Fibroblast of villous mesenchyme (primary cell): ENCODE results near the gene MRPS10. TPM values are rescaled to one million over a fixed set of nuclear protein-coding genes. Genes with fewer than 3 reads are reported as not detected.

ENCODE experiments used
- DNase-seq: peaks from one replicate; pipeline ENCODE4 v3.0.0-alpha.2; 2010; ENCODE audit warnings: low read depth
- H3K4me3 ChIP-seq: 2 replicates; pipeline ENCODE4 v1.5.1; 2011; ENCODE audit warnings: low read depth, mild to moderate bottlenecking, low read length
- total RNA-seq: library from RNA; depleted of rRNA; stranded (reverse); fragments of >200 nt; gene quantifications from 2 replicates; pipeline ENCODE4 v1.2.3, GENCODE V29; 2012
- TF ChIP-seq, protein P1 (sequence below): IDR thresholded peaks from 2 replicates; pipeline ENCODE4 v1.5.1; 2012; ENCODE audit warnings: low read depth, mild to moderate bottlenecking, low read length; ENCODE audit not compliant: insufficient read depth

The MRPS10 gene
- total RNA-seq, 1 donor = 66.5 TPM

GRCh38 chr6:42239736-42240375 lies 22.2 kb upstream of the MRPS10 start:
- H3K4me3 ChIP-seq = no peak overlapping the region
- DNase-seq = peak; percentile 34
- TF ChIP-seq, protein P1, sequence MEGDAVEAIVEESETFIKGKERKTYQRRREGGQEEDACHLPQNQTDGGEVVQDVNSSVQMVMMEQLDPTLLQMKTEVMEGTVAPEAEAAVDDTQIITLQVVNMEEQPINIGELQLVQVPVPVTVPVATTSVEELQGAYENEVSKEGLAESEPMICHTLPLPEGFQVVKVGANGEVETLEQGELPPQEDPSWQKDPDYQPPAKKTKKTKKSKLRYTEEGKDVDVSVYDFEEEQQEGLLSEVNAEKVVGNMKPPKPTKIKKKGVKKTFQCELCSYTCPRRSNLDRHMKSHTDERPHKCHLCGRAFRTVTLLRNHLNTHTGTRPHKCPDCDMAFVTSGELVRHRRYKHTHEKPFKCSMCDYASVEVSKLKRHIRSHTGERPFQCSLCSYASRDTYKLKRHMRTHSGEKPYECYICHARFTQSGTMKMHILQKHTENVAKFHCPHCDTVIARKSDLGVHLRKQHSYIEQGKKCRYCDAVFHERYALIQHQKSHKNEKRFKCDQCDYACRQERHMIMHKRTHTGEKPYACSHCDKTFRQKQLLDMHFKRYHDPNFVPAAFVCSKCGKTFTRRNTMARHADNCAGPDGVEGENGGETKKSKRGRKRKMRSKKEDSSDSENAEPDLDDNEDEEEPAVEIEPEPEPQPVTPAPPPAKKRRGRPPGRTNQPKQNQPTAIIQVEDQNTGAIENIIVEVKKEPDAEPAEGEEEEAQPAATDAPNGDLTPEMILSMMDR = no peak

- TF ChIP-seq, protein P1 = no peak
- no peak overlapping the region for H3K4me3 ChIP-seq
- no peak for DNase-seq
Measured at GRCh38 chr6:42239333-42239732, 21.7 kb upstream of the MRPS10 start.

DNA sequence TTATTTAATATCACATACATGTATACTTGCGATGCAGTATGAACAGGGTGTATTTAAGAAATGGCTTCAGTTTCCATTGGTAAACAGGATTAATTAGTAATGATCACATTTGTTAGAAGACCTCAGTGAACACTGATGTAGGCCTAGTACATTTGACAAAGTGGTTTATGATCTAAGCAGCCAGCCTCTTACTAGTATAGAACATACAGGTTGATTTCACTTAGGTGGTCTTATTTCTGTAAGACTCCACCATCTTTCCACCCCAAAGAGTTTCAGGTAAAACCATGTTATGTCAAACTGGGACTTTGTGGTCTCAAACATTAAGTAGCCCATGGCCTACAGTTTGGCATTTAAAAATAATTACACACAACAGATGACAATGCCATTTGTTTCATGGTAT lies 20.2 kb upstream of the MRPS10 start:
- TF ChIP-seq, protein P1 = no peak
- no peak overlapping the region for H3K4me3 ChIP-seq
- no peak for DNase-seq

DNA sequence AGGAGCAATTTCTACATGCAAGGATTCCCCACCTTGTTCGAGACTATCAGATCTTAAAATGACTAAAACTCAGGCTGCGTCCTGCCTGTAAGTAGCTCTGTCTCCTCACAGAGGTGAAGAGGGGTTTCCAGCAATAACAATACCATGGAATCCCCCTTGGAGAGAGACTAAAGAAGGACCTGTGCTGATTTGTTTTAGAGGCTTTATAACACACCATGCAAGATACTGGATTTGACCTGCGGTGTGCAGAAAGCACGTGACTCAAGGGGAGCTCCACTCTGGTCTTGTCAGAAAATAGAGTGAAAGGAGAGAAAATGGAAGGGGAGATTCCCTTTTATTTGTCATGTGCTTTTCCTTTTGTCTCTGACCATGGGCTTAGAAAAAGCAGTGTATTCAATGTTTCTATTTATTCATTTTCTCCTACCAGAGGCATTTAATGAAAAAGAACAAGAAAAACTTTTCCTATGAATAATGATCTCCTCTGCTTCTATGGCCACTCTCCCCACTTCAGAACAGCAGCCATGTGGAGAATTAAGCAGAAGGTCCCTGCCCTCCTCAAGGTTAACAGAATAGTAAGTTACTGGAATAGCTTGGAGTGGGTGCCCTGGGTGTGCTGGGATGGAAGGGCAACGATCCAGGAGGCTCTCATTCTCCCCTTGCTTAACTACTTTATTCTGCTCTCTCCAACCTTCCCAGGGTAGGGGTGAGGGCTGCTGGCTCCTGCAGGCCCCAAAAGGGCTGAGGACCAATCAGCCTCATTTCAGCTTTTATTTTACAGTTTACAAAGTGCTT lies 19.2 kb upstream of the MRPS10 start:
- TF ChIP-seq, protein P1 = no peak
- no peak overlapping the region for H3K4me3 ChIP-seq
- no peak for DNase-seq

DNA sequence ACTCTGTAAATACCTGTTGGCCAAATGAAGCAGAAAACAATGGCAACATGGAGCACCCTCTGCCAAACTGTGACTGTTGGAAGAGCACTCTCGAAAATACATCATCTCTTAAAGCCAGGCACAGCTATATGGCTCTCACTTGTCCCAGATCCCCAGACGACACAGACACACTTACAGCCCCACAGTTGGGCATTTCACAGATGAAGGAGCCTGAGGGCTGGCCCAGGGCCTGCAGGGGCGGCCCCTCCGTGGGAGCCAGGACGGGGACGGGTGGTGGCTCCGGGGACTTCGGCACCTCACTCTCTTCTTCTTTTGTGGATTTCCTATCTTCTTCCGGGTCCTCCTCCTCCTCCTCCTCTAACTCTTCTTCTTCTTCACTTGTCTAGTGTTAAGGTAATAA lies 18.4 kb upstream of the MRPS10 start:
- no peak for DNase-seq
- H3K4me3 ChIP-seq = no peak overlapping the region
- TF ChIP-seq, protein P1 = no peak

- no peak for DNase-seq
- H3K4me3 ChIP-seq = no peak overlapping the region
- TF ChIP-seq, protein P1 = no peak
Measured at GRCh38 chr6:42232035-42232434, 14.4 kb upstream of the MRPS10 start.
